ENCODE measurements around the gene SP5.
"Not testable (repeated sequence)": the region's sequence is repeated elsewhere in the genome, so short reads cannot be mapped to it uniquely, and the experiment has no call there.

The SP5 gene

DNA sequence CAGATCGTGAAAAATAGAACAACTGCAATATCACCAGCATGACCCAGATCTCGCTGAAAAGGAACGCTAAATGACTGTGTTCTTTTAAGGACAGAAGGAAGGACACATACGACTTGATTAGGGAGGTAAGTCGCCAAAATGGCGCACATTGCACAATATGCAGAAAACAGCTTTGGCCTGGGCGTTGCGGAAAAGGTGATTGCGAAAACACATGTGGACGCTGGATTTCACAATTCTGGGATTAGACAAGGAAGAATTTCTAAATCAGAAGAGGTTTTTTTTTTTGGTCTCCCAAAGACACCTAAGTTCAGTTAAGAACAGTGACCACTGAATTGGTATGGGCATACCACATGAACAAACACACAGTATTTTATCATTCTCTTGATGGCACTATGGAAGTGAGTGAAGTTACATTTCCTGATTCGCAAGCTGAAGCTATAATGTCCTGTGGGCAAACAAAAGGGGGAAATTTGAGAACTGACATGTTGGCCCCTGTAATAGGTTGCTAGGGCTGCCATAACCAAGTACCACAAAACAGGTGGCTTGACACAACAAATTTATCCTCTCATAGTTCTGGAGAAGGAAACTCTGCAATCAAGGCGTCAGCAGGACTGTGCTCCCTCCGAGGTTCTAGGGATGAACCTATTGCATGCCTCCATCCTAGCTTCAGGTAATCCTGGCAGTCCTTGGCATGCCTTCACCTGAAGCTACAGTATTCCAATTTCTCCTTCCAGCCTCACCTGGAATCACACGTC lies 29.3 kb downstream of the SP5 start:
- no peak overlapping the region for H3K4me3 ChIP-seq (ENCODE audit: low read depth, low read length)

DNA sequence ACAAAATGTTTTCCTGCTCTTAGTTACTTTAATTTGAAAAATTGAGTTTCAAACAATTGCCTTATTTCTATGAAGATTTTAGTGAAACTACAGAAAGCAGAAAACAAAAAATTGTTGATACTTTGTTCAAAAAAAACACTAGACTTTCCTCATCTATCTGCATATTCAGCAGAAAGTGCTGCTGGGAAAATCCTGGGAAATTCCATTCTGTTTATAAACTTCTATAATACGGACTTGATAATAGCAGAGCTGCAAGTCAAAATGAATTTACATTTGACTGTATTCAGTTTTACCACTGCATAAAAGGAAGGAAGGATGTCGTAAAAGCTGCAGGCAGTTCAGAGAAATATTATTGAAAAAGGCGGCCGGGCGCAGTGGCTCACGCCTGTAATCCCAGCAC lies 30.2 kb downstream of the SP5 start:
- TF ChIP-seq, protein P1, sequence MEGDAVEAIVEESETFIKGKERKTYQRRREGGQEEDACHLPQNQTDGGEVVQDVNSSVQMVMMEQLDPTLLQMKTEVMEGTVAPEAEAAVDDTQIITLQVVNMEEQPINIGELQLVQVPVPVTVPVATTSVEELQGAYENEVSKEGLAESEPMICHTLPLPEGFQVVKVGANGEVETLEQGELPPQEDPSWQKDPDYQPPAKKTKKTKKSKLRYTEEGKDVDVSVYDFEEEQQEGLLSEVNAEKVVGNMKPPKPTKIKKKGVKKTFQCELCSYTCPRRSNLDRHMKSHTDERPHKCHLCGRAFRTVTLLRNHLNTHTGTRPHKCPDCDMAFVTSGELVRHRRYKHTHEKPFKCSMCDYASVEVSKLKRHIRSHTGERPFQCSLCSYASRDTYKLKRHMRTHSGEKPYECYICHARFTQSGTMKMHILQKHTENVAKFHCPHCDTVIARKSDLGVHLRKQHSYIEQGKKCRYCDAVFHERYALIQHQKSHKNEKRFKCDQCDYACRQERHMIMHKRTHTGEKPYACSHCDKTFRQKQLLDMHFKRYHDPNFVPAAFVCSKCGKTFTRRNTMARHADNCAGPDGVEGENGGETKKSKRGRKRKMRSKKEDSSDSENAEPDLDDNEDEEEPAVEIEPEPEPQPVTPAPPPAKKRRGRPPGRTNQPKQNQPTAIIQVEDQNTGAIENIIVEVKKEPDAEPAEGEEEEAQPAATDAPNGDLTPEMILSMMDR (IDR thresholded peaks at IDR 0.05; ENCODE audit: borderline replicate concordance, insufficient read depth, low read depth, low read length): no peak
- no peak overlapping the region for H3K4me3 ChIP-seq (ENCODE audit: low read depth, low read length)

More for the DNA sequence above, 29.3 kb downstream of the SP5 start:
- TF ChIP-seq, protein P1 (IDR thresholded peaks at IDR 0.05; ENCODE audit: borderline replicate concordance, insufficient read depth, low read depth, low read length): no peak

DNA sequence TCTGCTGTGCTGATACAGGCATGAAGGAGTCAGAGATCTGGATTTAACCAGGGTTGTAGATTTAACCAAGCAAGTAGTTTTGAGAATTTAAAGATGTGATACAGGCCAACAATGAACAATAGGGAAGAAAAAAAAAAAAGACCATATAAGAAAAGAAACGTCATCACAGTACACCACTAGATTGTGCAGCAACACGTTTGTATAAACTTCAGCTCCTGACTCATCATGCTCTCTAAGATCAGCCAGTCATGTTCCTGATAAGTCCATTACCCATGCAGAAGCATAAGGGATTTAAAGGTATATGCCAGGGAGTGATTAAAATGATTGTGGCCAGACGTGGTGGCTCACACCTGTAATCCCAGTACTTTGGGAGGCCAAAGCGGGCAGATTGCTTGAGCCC lies 32.8 kb downstream of the SP5 start:
- no peak overlapping the region for H3K4me3 ChIP-seq (ENCODE audit: low read depth, low read length)
- TF ChIP-seq, protein P1 (IDR thresholded peaks at IDR 0.05; ENCODE audit: borderline replicate concordance, insufficient read depth, low read depth, low read length): no peak

DNA sequence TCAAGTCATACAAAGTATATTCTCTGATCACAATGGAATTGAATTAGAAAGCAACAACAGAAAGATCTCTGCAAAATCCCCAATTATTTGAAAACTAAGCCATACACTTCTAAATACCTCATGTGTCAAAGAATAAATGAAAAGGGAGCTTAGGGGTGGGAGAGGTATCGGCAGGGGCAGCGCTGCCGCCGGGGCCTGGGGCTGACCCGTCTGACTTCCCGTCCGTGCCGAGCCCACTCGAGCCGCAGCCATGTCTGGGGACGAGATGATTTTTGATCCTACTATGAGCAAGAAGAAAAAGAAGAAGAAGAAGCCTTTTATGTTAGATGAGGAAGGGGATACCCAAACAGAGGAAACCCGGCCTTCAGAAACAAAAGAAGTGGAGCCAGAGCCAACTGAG lies 36.4 kb downstream of the SP5 start:
- not testable (repeated sequence) for H3K4me3 ChIP-seq (ENCODE audit: low read depth, low read length)

DNA sequence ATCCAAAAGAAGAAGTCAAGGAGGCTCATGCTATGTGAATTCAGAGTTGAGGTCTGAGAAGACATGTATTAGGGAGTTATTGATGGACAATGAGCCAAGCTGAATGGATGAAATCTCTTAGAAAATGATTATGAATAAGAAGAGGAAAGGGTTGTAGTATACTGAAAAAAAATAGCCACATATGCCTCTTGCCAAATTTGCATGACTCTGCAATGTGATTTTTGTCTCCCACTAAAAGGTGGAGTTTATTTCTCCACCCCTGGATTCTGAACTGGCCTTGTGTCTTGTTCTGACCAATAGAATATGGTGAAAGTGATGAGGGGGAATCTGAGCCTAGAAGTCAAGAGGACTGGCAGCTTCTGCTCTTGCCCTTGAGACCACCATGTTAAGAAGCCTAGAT lies 46.4 kb downstream of the SP5 start:
- H3K4me3 ChIP-seq (ENCODE audit: low read depth, low read length): no peak overlapping the region
- TF ChIP-seq, protein P1 (IDR thresholded peaks at IDR 0.05; ENCODE audit: borderline replicate concordance, insufficient read depth, low read depth, low read length): no peak

DNA sequence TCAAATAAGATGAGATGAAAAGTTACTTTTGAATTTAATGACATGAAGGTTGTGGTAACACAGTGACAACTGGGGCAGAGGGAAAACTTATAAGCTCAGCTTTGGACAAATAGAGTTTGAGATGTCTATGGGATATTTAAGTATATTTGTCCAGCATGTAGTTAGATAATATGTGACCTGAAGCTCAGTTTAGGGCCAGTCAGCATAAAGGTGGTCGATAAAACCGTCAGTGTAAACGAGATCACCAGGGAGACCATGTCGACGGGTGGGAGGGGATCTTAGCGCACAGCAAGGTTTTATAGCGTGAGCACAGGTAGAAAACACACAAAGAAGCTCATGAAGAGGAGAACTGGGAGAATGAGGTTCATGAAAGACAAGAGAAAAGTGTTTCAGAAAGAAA lies 47.6 kb downstream of the SP5 start:
- TF ChIP-seq, protein P1 (IDR thresholded peaks at IDR 0.05; ENCODE audit: borderline replicate concordance, insufficient read depth, low read depth, low read length): no peak

DNA sequence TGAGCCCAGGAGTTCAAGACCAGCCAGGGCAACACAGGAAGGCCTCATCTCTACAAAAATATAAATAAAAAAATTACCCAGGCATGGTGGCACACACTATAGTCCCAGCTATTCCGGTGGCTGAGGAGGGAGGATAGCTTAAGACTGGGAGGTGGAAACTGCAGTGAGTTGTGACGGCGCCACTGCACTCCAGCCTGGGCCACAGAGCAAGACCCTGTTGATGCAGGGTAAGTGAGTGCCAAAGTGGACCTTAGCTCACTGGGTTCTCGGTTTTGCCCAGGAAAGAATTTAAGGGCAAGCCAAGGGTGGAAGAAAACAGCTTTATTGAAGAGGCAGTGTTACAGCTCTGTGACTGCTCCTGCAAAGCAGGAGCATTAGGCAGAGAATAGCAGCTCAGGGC lies 48.1 kb downstream of the SP5 start:
- TF ChIP-seq, protein P1 (IDR thresholded peaks at IDR 0.05; ENCODE audit: borderline replicate concordance, insufficient read depth, low read depth, low read length): no peak
- H3K4me3 ChIP-seq (ENCODE audit: low read depth, low read length): no peak overlapping the region

More for the DNA sequence above, 47.6 kb downstream of the SP5 start:
- H3K4me3 ChIP-seq (ENCODE audit: low read depth, low read length): no peak overlapping the region

All from GM12875 (cell line).